Progenitor cell of endocrine pancreas (in vitro differentiated cells): ENCODE results near the gene CHPF. TPM values are rescaled to one million over a fixed set of nuclear protein-coding genes. Genes with fewer than 3 reads are reported as not detected.
A peak's percentile ranks its signal among the peaks of the same experiment; 100 is the strongest.

Source experiments
- DNase-seq: peaks from one replicate; pipeline ENCODE4 v3.0.0; 2021; ENCODE audit warnings: low spot score; ENCODE audit not compliant: unreplicated experiment
- H3K27ac Mint-ChIP-seq: 2 replicates; pipeline ENCODE4 v1.8.0; 2021; ENCODE audit warnings: mild to moderate bottlenecking, moderate library complexity, mixed read lengths
- H3K27me3 Mint-ChIP-seq: 2 replicates; pipeline ENCODE4 v1.8.0; 2021; ENCODE audit warnings: mixed read lengths
- H3K36me3 Mint-ChIP-seq: 2 replicates; pipeline ENCODE4 v1.8.0; 2022; ENCODE audit warnings: mixed read lengths; ENCODE audit not compliant: insufficient read depth
- H3K4me1 Mint-ChIP-seq: 2 replicates; pipeline ENCODE4 v1.8.0; 2021; ENCODE audit warnings: low read depth, mixed read lengths
- H3K4me3 Mint-ChIP-seq: 2 replicates; pipeline ENCODE4 v1.8.0; 2021; ENCODE audit warnings: low read depth, mild to moderate bottlenecking, moderate library complexity, mixed read lengths
- H3K9me3 Mint-ChIP-seq: 2 replicates; pipeline ENCODE4 v1.8.0; 2021; ENCODE audit warnings: low read depth, mixed read lengths
- CTCF ChIP-seq: fragments of 200-600 bp; sonication (generic); IDR thresholded peaks from one replicate; pipeline ENCODE4 v1.5.0; 2021; ENCODE audit warnings: antibody characterized with exemption, mild to moderate bottlenecking; ENCODE audit not compliant: unreplicated experiment
- total RNA-seq: library from RNA; stranded (reverse); gene quantifications from 2 replicates; pipeline ENCODE4 v1.2.1, GENCODE V29; 2021

CHPF gene
- total RNA-seq, 1 donor from 2014 or later = 49.1 TPM

- no peak for TF ChIP-seq CTCF
- Mint-ChIP-seq H3K9me3 (no peaks in the 10 kb centered on the region), H3K27ac (no peak overlapping the region), H3K4me3 (no peak overlapping the region), H3K4me1 (peaks cover 11% of the 10 kb centered on the region), H3K27me3 (no peaks in the 10 kb centered on the region), H3K36me3 (peaks cover 16% of the 10 kb centered on the region)
- no peak for DNase-seq
Observed at GRCh38 chr2:219560893-219561178, 17.2 kb upstream of the CHPF start.

- Mint-ChIP-seq H3K4me3 (no peak overlapping the region), H3K9me3 (no peaks in the 10 kb centered on the region), H3K27me3 (no peaks in the 10 kb centered on the region), H3K27ac (no peak overlapping the region), H3K4me1 (peaks cover 11% of the 10 kb centered on the region), H3K36me3 (peaks cover 17% of the 10 kb centered on the region)
- peak; percentile 71 for TF ChIP-seq CTCF
- no peak for DNase-seq
Observed at GRCh38 chr2:219560037-219560892, 16.7 kb upstream of the CHPF start.

GRCh38 chr2:219559156-219559915 lies 15.7 kb upstream of the CHPF start:
- H3K27ac Mint-ChIP-seq = no peak overlapping the region
- no peaks in the 10 kb centered on the region for H3K27me3 Mint-ChIP-seq
- DNase-seq = no peak
- no peaks in the 10 kb centered on the region for H3K9me3 Mint-ChIP-seq
- H3K4me3 Mint-ChIP-seq = no peak overlapping the region
- no peak for TF ChIP-seq CTCF
- peaks cover 11% of the 10 kb centered on the region for H3K4me1 Mint-ChIP-seq
- peaks cover 19% of the 10 kb centered on the region for H3K36me3 Mint-ChIP-seq

GRCh38 chr2:219557791-219558785 lies 14.5 kb upstream of the CHPF start:
- H3K4me3 Mint-ChIP-seq = no peak overlapping the region
- no peak overlapping the region for H3K27ac Mint-ChIP-seq
- H3K36me3 Mint-ChIP-seq = peaks cover 15% of the 10 kb centered on the region
- H3K4me1 Mint-ChIP-seq = peaks cover 11% of the 10 kb centered on the region
- H3K27me3 Mint-ChIP-seq = peaks cover 12% of the 10 kb centered on the region
- DNase-seq = no peak
- no peaks in the 10 kb centered on the region for H3K9me3 Mint-ChIP-seq
- TF ChIP-seq CTCF = no peak

GRCh38 chr2:219557320-219557719 lies 13.7 kb upstream of the CHPF start:
- peaks cover 12% of the 10 kb centered on the region for H3K27me3 Mint-ChIP-seq
- H3K4me3 Mint-ChIP-seq = no peak overlapping the region
- no peak for TF ChIP-seq CTCF
- peaks cover 11% of the 10 kb centered on the region for H3K4me1 Mint-ChIP-seq
- no peak overlapping the region for H3K27ac Mint-ChIP-seq
- H3K9me3 Mint-ChIP-seq = no peaks in the 10 kb centered on the region
- peaks cover 13% of the 10 kb centered on the region for H3K36me3 Mint-ChIP-seq
- no peak for DNase-seq
